Esophagus squamous epithelium (tissue), 5 donors: ENCODE measurements around the gene EEF1AKMT4. TPM values are rescaled to one million over a fixed set of nuclear protein-coding genes. Genes with fewer than 3 reads are reported as not detected.

Experiments used
- DNase-seq: peaks from one replicate; lab custom pipeline; 2025; lab: John Stamatoyannopoulos, UW
- H3K27ac ChIP-seq, 4 donors: fragments of 200-600 bp; sonication (generic); one replicate each; pipeline ENCODE4 v1.5.1; 2016 to 2019; ENCODE audit warnings: mild to moderate bottlenecking in 1 of 4
- H3K27me3 ChIP-seq, 4 donors: fragments of 200-600 bp; sonication (generic); 1 replicate in 3 of 4; 2 replicates in 1 of 4; pipeline versions ENCODE4 v1.5.1 to v1.6.0; 2017 to 2021; ENCODE audit warnings: antibody characterized with exemption in 1 of 4
- H3K36me3 ChIP-seq, 3 donors: fragments of 200-600 bp; sonication (generic); one replicate each; pipeline ENCODE4 v1.5.1; 2016 to 2019
- H3K4me1 ChIP-seq, 3 donors: fragments of 200-600 bp; sonication (generic); one replicate each; pipeline ENCODE4 v1.5.1; 2017 to 2019
- H3K4me3 ChIP-seq, 4 donors: fragments of 200-600 bp; sonication (generic); 1 replicate in 3 of 4; 2 replicates in 1 of 4; pipeline ENCODE4 v1.5.1; 2016 to 2019; ENCODE audit warnings: mild to moderate bottlenecking in 2 of 4, moderate library complexity in 1 of 4
- H3K9me3 ChIP-seq, 3 donors: fragments of 200-600 bp; sonication (generic); one replicate each; pipeline ENCODE4 v1.5.1; 2016 to 2019
- CTCF ChIP-seq, 6 experiments: fragments of 450-650 bp in 4 of 6; fragments of 200-600 bp in 2 of 6; sonication (generic) in 2 of 6; IDR thresholded peaks; one replicate each; pipeline ENCODE4 v1.5.1; 2016 to 2019; ENCODE audit warnings: antibody characterized with exemption in 6 of 6, mild to moderate bottlenecking in 4 of 6, moderate library complexity in 4 of 6
- POLR2A ChIP-seq, 4 donors: fragments of 450-650 bp; IDR thresholded peaks; one replicate each; pipeline ENCODE4 v1.6.1; 2017; ENCODE audit warnings: antibody characterized with exemption in 4 of 4, mild to moderate bottlenecking in 4 of 4, moderate library complexity in 3 of 4
- WGBS, 2 donors: methylation state at CpG; one replicate each; pipeline ENCODE4 v1.1.5; 2018; 5-methylcytosine and 5-hydroxymethylcytosine counted together
- intact Hi-C: fragments of 100-400 bp; cut with DNase I; formaldehyde crosslinking; loops from one replicate; pipeline ENCODE4 v1.15.0; 2022
- total RNA-seq, 4 donors: library from RNA; depleted of rRNA; stranded (reverse); fragments of >200 nt; gene quantifications; one replicate each; pipeline ENCODE4 v1.1.0, GENCODE V29; 2016
- donor health status: DM: yes; HTN: yes; CAD: no.

EEF1AKMT4 gene
- total RNA-seq, 4 donors from 2014 or later, result 8.1 to 13.4 (median 10.3) TPM

GRCh38 chr3:184235381-184236032, 14.0 kb upstream of the EEF1AKMT4 start:
- intact Hi-C loops, result no loop called here
- TF ChIP-seq POLR2A (IDR thresholded peaks at IDR 0.05) (no peak), CTCF (IDR thresholded peaks at IDR 0.05) (no peak)
- 70 to 83% methylated on average over 4 of the region's 4 CpGs for WGBS, 2 donors
- peaks cover 0 to 81% (median 5%) of the 10 kb centered on the region in 4 donors for H3K27me3 ChIP-seq
- DNase-seq, result no peak
- H3K27ac ChIP-seq, result no peak overlapping the region
- peaks cover 0 to 16% (median 3%) of the 10 kb centered on the region in 3 donors for H3K4me1 ChIP-seq
- H3K4me3 ChIP-seq, result no peak overlapping the region
- no peaks in the 10 kb centered on the region for H3K9me3 ChIP-seq
- H3K36me3 ChIP-seq, result no peaks in the 10 kb centered on the region

GRCh38 chr3:184236033-184236410, 13.4 kb upstream of the EEF1AKMT4 start:
- intact Hi-C loops, result no loop called here
- Histone ChIP-seq H3K4me1 (peaks cover 0 to 14% (median 0%) of the 10 kb centered on the region in 3 donors), H3K4me3 (no peak overlapping the region), H3K27me3 (peaks cover 0 to 75% (median 3%) of the 10 kb centered on the region in 4 donors), H3K27ac (no peak overlapping the region), H3K36me3 (no peaks in the 10 kb centered on the region), H3K9me3 (no peaks in the 10 kb centered on the region)
- no peak for DNase-seq
- 58 to 76% methylated on average over 6 to 8 of the region's 14 CpGs for WGBS, 2 donors
- TF ChIP-seq CTCF (IDR thresholded peaks at IDR 0.05) (no peak), POLR2A (IDR thresholded peaks at IDR 0.05) (no peak)

- Histone ChIP-seq H3K9me3 (no peaks in the 10 kb centered on the region), H3K4me1 (peaks cover 0 to 18% (median 6%) of the 10 kb centered on the region in 3 donors), H3K27ac (no peak overlapping the region), H3K27me3 (peaks cover 0 to 69% (median 2%) of the 10 kb centered on the region in 4 donors), H3K4me3 (no peak overlapping the region), H3K36me3 (no peaks in the 10 kb centered on the region)
- DNase-seq, result no peak
- WGBS, 2 donors, result 79% methylated on average over 3 of the region's 3 CpGs; no CpG with 5 or more reads in 1 of the 2 donors
- intact Hi-C loops, result no loop called here
- TF ChIP-seq POLR2A (IDR thresholded peaks at IDR 0.05) (no peak), CTCF (IDR thresholded peaks at IDR 0.05) (no peak)
These were observed 12.8 kb upstream of the EEF1AKMT4 start for GRCh38 chr3:184236636-184237035.

GRCh38 chr3:184237211-184237610, 12.3 kb upstream of the EEF1AKMT4 start:
- Histone ChIP-seq H3K4me1 (peaks cover 0 to 23% (median 7%) of the 10 kb centered on the region in 3 donors), H3K4me3 (no peak overlapping the region), H3K36me3 (peaks cover 0 to 5% (median under 1%) of the 10 kb centered on the region in 3 donors), H3K27ac (no peak overlapping the region), H3K27me3 (peaks cover 0 to 64% (median 0%) of the 10 kb centered on the region in 4 donors), H3K9me3 (no peaks in the 10 kb centered on the region)
- DNase-seq, result no peak
- TF ChIP-seq CTCF (IDR thresholded peaks at IDR 0.05) (no peak), POLR2A (IDR thresholded peaks at IDR 0.05) (no peak)
- 100% methylated on average over 1 of the region's 7 CpGs; no CpG with 5 or more reads in 1 of the 2 donors for WGBS, 2 donors
- intact Hi-C loops, result no loop called here

- Histone ChIP-seq H3K4me3 (no peak overlapping the region), H3K36me3 (peaks cover 0 to 11% (median 7%) of the 10 kb centered on the region in 3 donors), H3K9me3 (no peaks in the 10 kb centered on the region), H3K27ac (no peak overlapping the region), H3K27me3 (peaks cover 0 to 58% (median 0%) of the 10 kb centered on the region in 4 donors), H3K4me1 (peaks cover 0 to 23% (median 7%) of the 10 kb centered on the region in 3 donors)
- no peak for DNase-seq
- WGBS, 2 donors, result 38% methylated on average over 1 of the region's 1 CpG
- TF ChIP-seq CTCF (IDR thresholded peaks at IDR 0.05) (no peak), POLR2A (IDR thresholded peaks at IDR 0.05) (no peak)
- intact Hi-C loops, result no loop called here
These were observed 11.7 kb upstream of the EEF1AKMT4 start for GRCh38 chr3:184237807-184238206.
